HG03097 (cell line): Measurements from ENCODE around the gene VIPAS39.

Experiments
- ATAC-seq: cut with Tn5 transposase; IDR thresholded peaks from one replicate; pipeline ENCODE4 v1.9.1; 2021; ENCODE audit not compliant: unreplicated experiment, low FRiP score

Gene VIPAS39

GRCh38 chr14:77407158-77407557 lies 50.2 kb downstream of the VIPAS39 start:
- ATAC-seq = no peak

GRCh38 chr14:77406718-77407117 lies 50.7 kb downstream of the VIPAS39 start:
- no peak for ATAC-seq

- no peak for ATAC-seq
These were observed 51.3 kb downstream of the VIPAS39 start for GRCh38 chr14:77406086-77406485.

- ATAC-seq = no peak
These were observed 53.6 kb downstream of the VIPAS39 start for GRCh38 chr14:77403768-77404167.

GRCh38 chr14:77400216-77400615 lies 57.2 kb downstream of the VIPAS39 start:
- no peak for ATAC-seq

GRCh38 chr14:77390188-77390587 lies 67.2 kb downstream of the VIPAS39 start:
- ATAC-seq = no peak

- ATAC-seq = no peak
These were observed 78.7 kb downstream of the VIPAS39 start for GRCh38 chr14:77378701-77379100.

GRCh38 chr14:77377502-77377844 lies 79.9 kb downstream of the VIPAS39 start:
- no peak for ATAC-seq

- peak; percentile 72 for ATAC-seq
These were observed 80.5 kb downstream of the VIPAS39 start, which contains the start of the genes SAMD15 and TMED8 for GRCh38 chr14:77376771-77377501. Gene SAMD15 (plus strand): TSS chr14:77377379. CDS start chr14:77377419, 40 bp downstream. Gene TMED8 (minus strand): TSS chr14:77377094. CDS start chr14:77377053, 41 bp downstream.
